Measurements from ENCODE around the gene GIPC2. TPM values are rescaled to one million over a fixed set of nuclear protein-coding genes. Genes with fewer than 3 reads are reported as not detected.
"Not testable (repeated sequence)": the region's sequence is repeated elsewhere in the genome, so short reads cannot be mapped to it uniquely, and the experiment has no call there.

Gene GIPC2
- total RNA-seq, 2 experiments from 2014 or later, result 0.34 to 0.37 TPM

DNA sequence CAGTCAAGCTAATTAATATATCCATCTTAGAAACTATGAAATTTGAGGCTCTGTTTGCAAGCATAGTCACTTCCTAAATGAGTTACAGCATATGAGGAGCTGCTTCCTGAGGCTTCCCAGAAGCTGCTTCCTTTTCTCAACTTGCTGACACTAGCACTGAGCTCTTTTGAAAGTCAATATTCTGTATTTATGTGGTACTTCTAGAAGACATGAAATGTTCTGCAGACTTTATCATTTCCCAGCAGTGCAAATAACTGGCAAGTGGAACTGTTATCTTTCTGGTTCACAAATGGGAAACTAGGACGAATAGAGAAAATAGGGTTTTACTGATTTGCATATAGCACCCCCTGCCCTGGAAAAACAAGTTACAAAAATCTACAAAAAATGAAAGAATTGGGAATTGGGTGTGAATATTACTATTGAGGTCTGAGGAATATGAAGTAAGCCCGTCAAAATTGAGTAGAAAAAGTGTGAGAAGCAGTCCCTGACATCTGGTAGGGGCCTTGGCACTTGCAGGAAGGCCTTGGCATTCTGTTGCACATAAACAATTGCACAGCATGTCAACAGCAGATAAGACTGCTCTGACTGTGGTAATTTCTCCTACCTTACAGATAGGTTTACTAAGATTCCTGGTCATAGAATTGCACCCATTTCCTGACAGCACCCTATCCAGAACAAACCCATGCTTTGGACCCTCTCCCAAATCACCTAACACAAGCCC lies 7.1 kb downstream of the GIPC2 start:
- H3K27ac Mint-ChIP-seq, result no peak overlapping the region
- CTCF ChIA-PET, result no interaction called here
- DNase-seq (no peak), ATAC-seq (no peak)
- H3K4me3 Mint-ChIP-seq, result no peak overlapping the region
- peaks cover 5% of the 10 kb centered on the region for H3K27me3 Mint-ChIP-seq (ENCODE audit: low read depth)
- peaks cover 17% of the 10 kb centered on the region for H3K4me1 Mint-ChIP-seq (ENCODE audit: low read depth)
- no peaks in the 10 kb centered on the region for H3K36me3 Mint-ChIP-seq (ENCODE audit: low read depth)
- POLR2A ChIA-PET, result no interaction called here
- H3K9me3 Mint-ChIP-seq (ENCODE audit: insufficient read depth), result no peaks in the 10 kb centered on the region

DNA sequence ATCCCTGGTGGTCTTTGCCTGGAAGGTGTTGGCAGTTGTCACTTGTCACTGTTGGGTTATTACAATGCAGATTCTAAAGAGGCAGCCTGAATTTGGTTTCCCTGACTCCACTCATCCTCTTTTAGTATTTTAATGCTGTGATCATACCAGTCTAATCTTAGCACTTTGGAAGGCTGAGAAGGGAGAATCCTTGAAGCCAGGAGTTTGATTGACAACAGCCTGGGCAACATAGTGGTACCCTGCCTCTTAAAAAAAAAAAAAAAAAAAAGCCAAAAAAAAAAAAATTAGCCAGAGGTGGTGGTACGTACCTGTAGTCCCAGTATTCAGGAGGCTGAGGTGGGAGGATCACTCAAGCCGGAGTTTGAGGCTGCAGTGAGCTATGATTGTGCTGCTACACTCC lies 7.7 kb downstream of the GIPC2 start:
- peaks cover 5% of the 10 kb centered on the region for H3K27me3 Mint-ChIP-seq (ENCODE audit: low read depth)
- ChIA-PET POLR2A (no interaction called here), CTCF (no interaction called here)
- H3K27ac Mint-ChIP-seq, result no peak overlapping the region
- ATAC-seq, result no peak
- H3K9me3 Mint-ChIP-seq (ENCODE audit: insufficient read depth), result no peaks in the 10 kb centered on the region
- peaks cover 13% of the 10 kb centered on the region for H3K4me1 Mint-ChIP-seq (ENCODE audit: low read depth)
- no peaks in the 10 kb centered on the region for H3K36me3 Mint-ChIP-seq (ENCODE audit: low read depth)
- H3K4me3 Mint-ChIP-seq, result no peak overlapping the region
- DNase-seq, result no peak

DNA sequence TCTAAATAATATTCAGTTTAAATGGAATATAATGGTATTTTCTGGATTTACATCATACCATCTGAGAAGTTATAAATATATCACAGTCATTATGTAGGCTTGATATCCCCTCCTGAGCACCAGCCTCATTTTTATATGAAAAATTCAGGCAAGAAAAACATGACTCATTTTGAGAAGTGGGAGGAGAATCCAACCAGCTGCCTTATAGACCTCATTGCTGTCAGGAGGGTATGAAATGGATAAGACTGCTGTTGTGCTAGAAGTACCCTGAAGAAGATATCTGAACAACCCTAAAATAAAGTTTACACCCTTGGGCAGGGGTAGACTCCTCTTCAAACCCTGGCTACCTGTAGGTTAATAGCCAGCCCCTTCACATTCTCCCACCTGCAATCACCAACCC lies 8.8 kb downstream of the GIPC2 start:
- ATAC-seq (no peak), DNase-seq (no peak)
- H3K27me3 Mint-ChIP-seq (ENCODE audit: low read depth), result peaks cover 7% of the 10 kb centered on the region
- ChIA-PET CTCF (no interaction called here), POLR2A (interaction anchor here (1.6 kb wide), 1 partner anchor 49 kb away, joined by 6 read pairs; the partner anchor contains the start of gene DNAJB4)
- no peaks in the 10 kb centered on the region for H3K9me3 Mint-ChIP-seq (ENCODE audit: insufficient read depth)
- H3K36me3 Mint-ChIP-seq (ENCODE audit: low read depth), result no peaks in the 10 kb centered on the region
- H3K4me1 Mint-ChIP-seq (ENCODE audit: low read depth), result peaks cover 11% of the 10 kb centered on the region
- no peak overlapping the region for H3K4me3 Mint-ChIP-seq
- no peak overlapping the region for H3K27ac Mint-ChIP-seq

DNA sequence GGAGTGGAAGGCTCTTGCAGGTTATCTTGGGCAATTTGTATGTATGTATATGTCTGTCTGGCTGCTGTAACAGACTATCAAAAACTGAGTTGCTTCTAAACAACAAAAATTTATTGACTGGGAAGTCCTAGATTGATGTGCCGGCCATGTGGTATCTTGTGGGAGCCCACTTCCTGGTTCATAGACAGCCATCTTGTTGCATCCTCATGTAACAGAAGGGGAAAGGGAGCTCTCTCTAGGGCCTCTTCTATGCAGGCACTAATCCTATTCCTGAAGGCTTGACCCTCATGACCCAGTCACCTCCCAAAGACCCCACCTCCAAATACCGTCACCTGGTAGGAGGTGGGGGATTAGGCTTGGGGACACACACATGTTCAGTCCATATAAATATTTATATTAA lies 9.2 kb downstream of the GIPC2 start:
- no peaks in the 10 kb centered on the region for H3K36me3 Mint-ChIP-seq (ENCODE audit: low read depth)
- no peak overlapping the region for H3K27ac Mint-ChIP-seq
- DNase-seq (no peak), ATAC-seq (no peak)
- peaks cover 7% of the 10 kb centered on the region for H3K27me3 Mint-ChIP-seq (ENCODE audit: low read depth)
- peaks cover 11% of the 10 kb centered on the region for H3K4me1 Mint-ChIP-seq (ENCODE audit: low read depth)
- no peak overlapping the region for H3K4me3 Mint-ChIP-seq
- ChIA-PET POLR2A (interaction anchor here (1.0 to 1.6 kb wide), 2 partner anchors 24 to 50 kb away, joined by 3 to 6 read pairs; partner anchors contain the start of gene DNAJB4), CTCF (no interaction called here)
- H3K9me3 Mint-ChIP-seq (ENCODE audit: insufficient read depth), result no peaks in the 10 kb centered on the region

DNA sequence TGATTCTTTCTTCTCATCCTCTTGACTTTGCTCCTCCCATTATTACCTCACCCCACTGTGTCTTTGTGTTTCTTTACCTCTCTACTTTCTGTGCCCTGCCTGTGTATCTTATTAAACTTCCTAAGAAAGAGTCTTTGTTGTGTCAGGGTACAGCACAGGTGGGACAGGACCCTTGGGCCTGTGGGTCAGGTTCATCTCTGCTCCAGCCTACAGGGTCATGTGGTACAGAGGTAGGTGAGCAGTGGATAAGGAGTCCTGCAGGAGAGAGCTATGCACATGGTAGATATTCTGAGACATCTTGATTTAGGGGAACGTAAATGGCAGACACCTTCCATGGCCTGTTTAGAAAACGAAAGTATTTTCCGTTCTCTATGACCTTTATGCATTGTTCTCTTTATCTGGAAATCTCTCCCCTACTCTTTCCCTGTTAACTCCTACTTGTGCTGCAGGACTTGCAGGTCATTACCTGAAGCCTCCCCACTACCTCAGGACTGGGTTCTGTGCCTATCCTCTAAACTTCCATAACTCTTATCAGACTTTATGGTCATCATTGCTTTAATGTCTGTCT lies 9.9 kb downstream of the GIPC2 start:
- Mint-ChIP-seq H3K36me3 (ENCODE audit: low read depth) (no peaks in the 10 kb centered on the region), H3K27me3 (ENCODE audit: low read depth) (peaks cover 7% of the 10 kb centered on the region), H3K4me3 (no peak overlapping the region), H3K9me3 (ENCODE audit: insufficient read depth) (no peaks in the 10 kb centered on the region), H3K27ac (no peak overlapping the region), H3K4me1 (ENCODE audit: low read depth) (peaks cover 11% of the 10 kb centered on the region)
- ChIA-PET POLR2A (interaction anchor here (1.0 to 1.6 kb wide), 2 partner anchors 24 to 50 kb away, joined by 3 to 6 read pairs; partner anchors contain the start of gene DNAJB4), CTCF (no interaction called here)
- ATAC-seq (no peak), DNase-seq (no peak)

DNA sequence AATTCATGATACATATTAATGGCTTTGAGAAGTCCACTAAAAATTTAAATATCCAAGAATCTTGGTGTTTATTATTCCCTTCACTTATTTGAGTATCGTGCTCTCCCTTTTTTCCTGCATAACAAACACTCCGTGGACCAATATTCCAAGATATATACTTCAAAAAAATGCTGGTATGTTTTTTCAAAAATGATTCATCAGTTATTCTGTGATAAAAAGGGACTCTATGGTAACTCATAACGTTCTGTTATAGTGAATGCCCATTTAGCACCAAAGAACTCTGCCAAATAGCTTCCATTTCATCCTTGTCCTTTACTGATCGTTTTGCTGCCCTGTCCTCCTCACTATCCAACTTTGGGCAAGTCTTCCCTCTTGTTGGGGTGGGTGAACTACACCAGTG lies 12.9 kb downstream of the GIPC2 start:
- H3K36me3 Mint-ChIP-seq (ENCODE audit: low read depth), result no peaks in the 10 kb centered on the region
- ATAC-seq (no peak), DNase-seq (no peak)
- no peaks in the 10 kb centered on the region for H3K9me3 Mint-ChIP-seq (ENCODE audit: insufficient read depth)
- CTCF ChIA-PET, result no interaction called here
- POLR2A ChIA-PET, result no interaction called here
- peaks cover 7% of the 10 kb centered on the region for H3K27me3 Mint-ChIP-seq (ENCODE audit: low read depth)
- H3K27ac Mint-ChIP-seq, result no peak overlapping the region
- peaks cover 6% of the 10 kb centered on the region for H3K4me1 Mint-ChIP-seq (ENCODE audit: low read depth)
- no peak overlapping the region for H3K4me3 Mint-ChIP-seq

DNA sequence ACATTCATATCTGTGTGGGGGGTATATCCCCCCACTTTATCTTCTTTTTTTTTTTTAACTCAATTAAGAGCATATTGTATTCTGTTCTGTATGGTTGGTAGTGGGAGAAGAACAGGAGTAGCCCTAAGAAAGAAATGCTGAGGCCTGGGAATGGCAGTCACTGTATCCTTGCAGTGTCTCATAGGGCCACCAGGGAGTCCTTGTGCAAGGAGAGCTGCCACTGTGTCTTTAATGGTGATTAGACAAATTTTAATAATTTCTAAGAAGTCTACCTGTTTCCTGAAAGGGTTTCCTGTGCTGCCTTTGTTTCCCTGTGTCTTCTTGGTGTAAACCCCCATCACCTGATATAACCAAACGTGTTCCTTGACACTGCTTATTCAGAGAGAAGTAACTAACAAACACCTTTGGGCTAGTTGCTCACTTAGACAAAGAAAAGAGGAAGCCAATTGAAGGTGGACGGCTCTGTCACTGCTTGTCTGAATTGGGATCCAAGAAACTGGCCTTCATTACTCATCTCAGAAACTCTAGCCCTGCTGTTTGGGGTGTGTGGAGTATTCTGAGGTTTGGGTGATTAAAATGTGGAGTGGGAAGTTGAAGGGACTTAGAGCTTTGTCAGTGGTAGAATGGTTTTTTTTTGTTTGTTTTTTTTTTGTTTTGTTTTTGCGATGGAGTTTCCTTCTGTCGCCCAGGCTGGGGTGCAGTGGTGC lies 15.2 kb downstream of the GIPC2 start:
- Mint-ChIP-seq H3K9me3 (ENCODE audit: insufficient read depth) (no peaks in the 10 kb centered on the region), H3K4me1 (ENCODE audit: low read depth) (no peaks in the 10 kb centered on the region), H3K36me3 (ENCODE audit: low read depth) (no peaks in the 10 kb centered on the region), H3K27me3 (ENCODE audit: low read depth) (peaks cover 14% of the 10 kb centered on the region), H3K4me3 (no peak overlapping the region), H3K27ac (no peak overlapping the region)
- CTCF ChIA-PET, result no interaction called here
- no peak for ATAC-seq
- no peak for DNase-seq
- POLR2A ChIA-PET, result no interaction called here

DNA sequence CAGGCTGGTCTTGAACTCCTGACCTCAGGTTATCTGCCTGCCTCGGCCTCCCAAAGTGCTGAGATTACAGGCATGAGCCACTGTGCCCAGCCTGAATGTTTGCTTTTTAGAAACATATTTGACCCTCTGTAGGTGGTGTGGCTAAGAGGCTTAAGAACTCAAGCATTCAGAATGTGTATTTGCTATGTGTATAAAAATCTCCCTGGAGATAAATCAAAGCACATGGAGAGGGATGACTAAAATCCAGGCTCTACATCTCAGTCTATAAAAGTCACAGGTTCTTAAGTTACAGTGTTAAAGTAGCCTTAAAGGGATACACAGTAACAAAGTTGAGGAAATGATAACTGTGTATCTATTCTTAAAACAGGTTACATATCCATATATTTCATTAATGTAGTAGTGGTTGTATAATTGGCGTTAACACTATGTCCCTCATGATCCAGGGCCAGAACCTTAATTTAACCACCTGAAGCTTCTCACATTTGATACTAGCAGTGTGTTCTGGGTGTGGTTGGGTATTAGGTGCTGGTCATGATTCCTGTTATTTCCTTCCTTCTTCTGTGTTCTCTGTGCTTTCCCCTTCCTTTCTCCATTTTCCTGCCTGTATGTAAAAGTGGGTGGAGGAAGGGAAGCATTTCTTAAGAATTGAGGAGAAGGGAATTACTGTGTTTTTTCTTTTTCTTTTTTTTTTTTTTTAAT lies 16.2 kb downstream of the GIPC2 start:
- no peaks in the 10 kb centered on the region for H3K9me3 Mint-ChIP-seq (ENCODE audit: insufficient read depth)
- DNase-seq, result no peak
- H3K36me3 Mint-ChIP-seq (ENCODE audit: low read depth), result no peaks in the 10 kb centered on the region
- peaks cover 21% of the 10 kb centered on the region for H3K27me3 Mint-ChIP-seq (ENCODE audit: low read depth)
- POLR2A ChIA-PET, result no interaction called here
- no peak overlapping the region for H3K4me3 Mint-ChIP-seq
- CTCF ChIA-PET, result no interaction called here
- H3K4me1 Mint-ChIP-seq (ENCODE audit: low read depth), result no peaks in the 10 kb centered on the region
- ATAC-seq, result no peak
- no peak overlapping the region for H3K27ac Mint-ChIP-seq

DNA sequence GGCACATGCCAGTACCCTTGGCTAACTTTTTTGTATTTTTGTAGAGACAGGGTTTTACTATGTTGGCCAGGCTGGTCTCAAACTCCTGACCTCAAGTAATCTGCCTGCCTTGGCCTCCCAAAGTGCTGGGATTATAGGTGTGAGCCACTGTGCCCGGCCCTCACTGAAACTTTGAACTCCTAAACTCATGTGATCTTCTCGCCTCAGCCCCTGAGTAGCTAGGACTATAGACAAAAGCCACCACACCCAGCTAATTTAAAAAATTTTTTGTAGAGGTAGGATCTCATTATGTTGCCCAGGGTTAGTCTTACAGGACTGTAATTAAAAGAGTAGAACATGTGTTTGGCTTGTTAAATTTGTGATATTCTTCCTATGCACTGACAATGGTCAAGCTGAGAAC lies 19.1 kb downstream of the GIPC2 start:
- H3K27ac Mint-ChIP-seq; H3K4me3 Mint-ChIP-seq; H3K4me1 Mint-ChIP-seq (ENCODE audit: low read depth); ATAC-seq; DNase-seq; POLR2A ChIA-PET; CTCF ChIA-PET; H3K36me3 Mint-ChIP-seq (ENCODE audit: low read depth); H3K9me3 Mint-ChIP-seq (ENCODE audit: insufficient read depth): not testable (repeated sequence)
- peaks cover 14% of the 10 kb centered on the region for H3K27me3 Mint-ChIP-seq (ENCODE audit: low read depth)

DNA sequence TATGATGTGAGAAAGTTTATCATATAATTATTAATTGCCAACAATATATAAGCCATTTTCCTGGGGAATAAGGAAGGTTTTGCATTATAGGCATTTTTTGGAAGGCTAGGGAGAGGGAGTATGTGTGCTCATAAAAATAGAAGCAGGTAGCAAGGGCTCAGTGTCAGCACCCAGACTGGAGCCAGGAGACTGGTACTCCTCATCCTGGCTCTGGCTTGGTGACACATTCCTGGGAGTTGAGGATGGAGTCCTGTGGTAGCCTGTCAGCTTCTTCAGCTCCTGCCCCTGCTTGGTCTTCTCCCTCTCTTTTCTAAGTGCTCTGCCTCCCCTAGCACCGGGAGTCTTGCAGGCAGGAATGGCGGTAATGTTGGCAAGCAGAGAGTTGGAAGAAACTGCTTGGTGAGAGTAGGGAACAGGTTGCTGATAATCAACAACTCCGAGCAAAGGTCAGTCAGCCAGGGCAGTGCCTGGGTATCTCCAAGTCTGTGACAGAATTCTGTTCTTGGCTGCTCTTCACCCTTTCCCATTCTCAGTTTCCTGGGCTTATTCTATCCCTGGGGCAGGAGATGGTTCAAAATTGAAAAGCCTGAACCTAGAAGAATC lies 23.0 kb downstream of the GIPC2 start:
- DNase-seq, result no peak
- Mint-ChIP-seq H3K4me3 (no peak overlapping the region), H3K36me3 (ENCODE audit: low read depth) (no peaks in the 10 kb centered on the region), H3K4me1 (ENCODE audit: low read depth) (no peaks in the 10 kb centered on the region), H3K9me3 (ENCODE audit: insufficient read depth) (no peaks in the 10 kb centered on the region), H3K27ac (no peak overlapping the region), H3K27me3 (ENCODE audit: low read depth) (peaks cover 19% of the 10 kb centered on the region)
- ATAC-seq, result no peak
- ChIA-PET POLR2A (no interaction called here), CTCF (no interaction called here)

DNA sequence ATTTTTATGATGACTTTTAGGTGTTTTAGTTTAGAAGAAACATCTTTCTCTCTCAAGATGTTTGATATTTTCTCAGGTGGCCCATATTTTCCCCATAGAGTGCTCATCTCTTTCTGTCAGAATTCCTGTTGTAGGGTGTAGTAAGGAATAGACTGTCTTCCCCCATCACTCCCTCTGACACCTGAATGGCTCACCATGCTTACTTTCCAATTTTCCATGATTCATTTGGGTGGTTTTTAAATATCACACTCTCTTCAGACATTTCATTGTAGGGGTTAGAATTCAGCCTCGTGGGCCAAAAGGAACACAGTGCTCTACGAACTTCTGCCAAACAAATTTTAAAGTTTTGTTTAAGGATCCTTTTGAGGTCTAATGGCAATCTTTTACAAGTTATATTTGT lies 24.0 kb downstream of the GIPC2 start:
- ATAC-seq, result no peak
- POLR2A ChIA-PET, result no interaction called here
- H3K9me3 Mint-ChIP-seq (ENCODE audit: insufficient read depth), result no peaks in the 10 kb centered on the region
- no peaks in the 10 kb centered on the region for H3K4me1 Mint-ChIP-seq (ENCODE audit: low read depth)
- H3K36me3 Mint-ChIP-seq (ENCODE audit: low read depth), result no peaks in the 10 kb centered on the region
- CTCF ChIA-PET, result no interaction called here
- H3K27ac Mint-ChIP-seq, result no peak overlapping the region
- peaks cover 16% of the 10 kb centered on the region for H3K27me3 Mint-ChIP-seq (ENCODE audit: low read depth)
- no peak for DNase-seq
- H3K4me3 Mint-ChIP-seq, result no peak overlapping the region

DNA sequence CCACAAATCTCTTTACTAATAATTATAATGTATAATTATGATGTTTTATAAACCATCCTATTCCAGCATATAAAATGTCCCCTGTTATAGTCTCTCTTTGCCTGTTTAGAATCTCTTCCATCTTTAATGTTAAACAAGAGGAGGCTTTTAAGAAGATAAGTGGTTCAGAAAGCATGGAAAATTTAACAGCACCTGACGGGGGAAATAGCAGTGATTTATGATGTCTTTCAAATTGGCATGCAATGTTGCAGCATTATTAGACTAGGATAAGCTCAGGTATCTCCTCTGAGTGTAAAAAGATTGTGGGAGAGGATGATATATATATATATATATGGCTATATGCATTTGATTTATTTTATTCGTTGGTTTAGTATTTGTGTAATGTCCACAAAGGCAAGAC lies 24.4 kb downstream of the GIPC2 start:
- no peak for ATAC-seq
- ChIA-PET CTCF (no interaction called here), POLR2A (no interaction called here)
- no peaks in the 10 kb centered on the region for H3K36me3 Mint-ChIP-seq (ENCODE audit: low read depth)
- H3K9me3 Mint-ChIP-seq (ENCODE audit: insufficient read depth), result no peaks in the 10 kb centered on the region
- H3K4me1 Mint-ChIP-seq (ENCODE audit: low read depth), result no peaks in the 10 kb centered on the region
- peaks cover 12% of the 10 kb centered on the region for H3K27me3 Mint-ChIP-seq (ENCODE audit: low read depth)
- no peak overlapping the region for H3K4me3 Mint-ChIP-seq
- no peak overlapping the region for H3K27ac Mint-ChIP-seq
- DNase-seq, result no peak

All from activated CD8-positive, alpha-beta T cell treated with anti-CD3 and anti-CD28 coated beads, Interleukin-2, amount 10 ng/mL, durations not matched to agents 7 days and 5 days (primary cell).